Measurements from ENCODE around the gene GSTM5. TPM values are rescaled to one million over a fixed set of nuclear protein-coding genes. Genes with fewer than 3 reads are reported as not detected.
A peak's percentile ranks its signal among the peaks of the same experiment; 100 is the strongest.
"Not testable (repeated sequence)": the region's sequence is repeated elsewhere in the genome, so short reads cannot be mapped to it uniquely, and the experiment has no call there.

The GSTM5 gene
- total RNA-seq, 1 donor from 2014 or later, result not detected

DNA sequence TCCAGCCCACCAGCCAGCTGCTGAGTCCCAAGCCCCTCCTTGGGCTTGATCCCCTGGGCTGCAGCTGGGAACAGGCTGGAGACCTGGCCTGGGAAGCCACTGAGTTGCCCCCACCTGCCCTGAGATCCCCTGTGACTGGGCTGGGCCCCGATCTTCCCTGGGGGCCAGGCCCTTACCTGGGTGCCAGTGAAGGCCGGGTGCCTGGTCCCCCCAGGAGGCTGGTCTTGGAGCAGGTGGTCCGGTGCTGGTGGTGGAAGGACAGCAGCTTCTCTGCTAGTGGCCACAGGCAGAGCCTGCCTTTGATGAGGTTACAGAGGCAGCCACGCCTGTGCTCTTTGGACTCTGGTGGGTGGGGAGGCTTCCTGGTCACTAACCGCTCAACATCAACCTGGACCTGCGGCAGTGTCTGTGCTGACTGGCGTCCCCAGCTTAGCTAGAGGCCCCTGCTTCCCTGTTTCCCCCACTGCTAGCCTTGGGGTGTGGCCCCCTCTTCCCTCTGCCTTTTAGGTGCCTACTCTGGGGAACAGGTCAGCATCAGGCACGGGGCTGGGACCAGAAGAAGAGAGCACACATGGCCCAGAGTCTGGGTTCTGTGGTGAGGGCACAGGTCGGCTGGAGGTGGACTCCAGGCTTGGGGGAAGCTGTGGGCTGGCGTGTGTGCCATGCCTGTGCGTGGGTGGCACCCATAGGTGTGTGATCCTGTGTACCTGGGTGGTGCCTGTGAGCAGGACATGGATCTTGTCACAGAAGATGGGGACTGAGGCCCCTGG is 51.8 kb downstream of the GSTM5 start, which contains the start of gene EPS8L3:
Gene EPS8L3 (minus strand): TSS at position 278 of the 770 bp plus-strand sequence. CDS start 2,174 bp downstream, outside the sequence.
- TF ChIP-seq CTCF (IDR thresholded peaks at IDR 0.05; ENCODE audit: insufficient read depth, low read length, severe bottlenecking), result no peak
- DNase-seq (ENCODE audit: low read depth) (no peak), FAIRE-seq (no peak)
- Histone ChIP-seq H3K4me3 (ENCODE audit: low read depth, low read length) (no peak within 1 kb of the TSS), H3K27me3 (ENCODE audit: control insufficient read depth, insufficient read depth, low read length) (no peaks in the 10 kb centered on the region), H3K36me3 (ENCODE audit: control insufficient read depth, insufficient read depth, low read length) (no peaks in the 10 kb centered on the region)

DNA sequence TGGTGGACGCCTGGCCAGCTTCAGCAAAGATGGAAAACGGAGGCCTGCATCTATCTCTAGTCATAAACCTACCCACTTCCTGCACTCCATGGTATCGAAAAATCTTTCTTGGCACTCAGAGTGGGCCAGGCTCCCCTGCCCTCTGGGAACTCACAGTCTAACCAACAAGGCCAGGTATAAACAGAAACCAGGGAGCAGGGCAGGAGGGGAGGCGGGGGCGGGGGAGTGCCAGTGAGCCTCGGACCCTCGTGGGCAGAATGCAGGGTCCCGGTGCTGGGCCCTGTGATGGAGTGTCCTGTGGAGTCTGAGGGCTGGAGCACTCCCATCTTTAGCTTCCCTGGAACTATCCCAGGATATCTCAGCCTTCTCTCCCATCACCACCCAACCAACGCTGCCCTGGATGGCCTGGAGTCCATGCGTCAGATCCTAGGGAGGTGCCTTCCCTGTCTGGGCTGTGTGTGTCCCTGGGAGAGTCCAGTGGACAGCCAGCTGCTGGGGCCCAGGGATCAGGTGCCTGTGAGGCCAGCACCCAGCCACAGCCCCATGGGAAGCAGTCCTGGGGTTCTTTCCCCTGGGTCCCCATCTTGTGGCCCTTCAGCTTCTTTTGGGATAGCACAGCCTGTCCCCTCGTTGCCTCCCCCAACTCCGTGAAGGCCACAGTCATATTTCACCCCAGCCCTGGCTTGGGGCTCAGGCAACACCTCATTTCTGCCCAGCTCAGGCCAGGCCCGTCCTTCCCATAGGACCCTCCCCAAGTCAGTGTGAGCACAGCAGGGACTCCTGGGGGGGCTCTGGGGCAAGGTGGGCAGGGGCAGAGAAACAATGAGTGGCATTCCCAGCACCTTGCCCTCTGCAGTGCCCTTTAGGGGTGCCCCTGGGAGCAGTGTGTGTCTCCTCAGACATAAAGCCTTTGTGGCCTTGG is 52.8 kb downstream of the GSTM5 start:
- FAIRE-seq (no peak), DNase-seq (ENCODE audit: low read depth) (no peak)
- no peaks in the 10 kb centered on the region for H3K27me3 ChIP-seq (ENCODE audit: control insufficient read depth, insufficient read depth, low read length)
- H3K36me3 ChIP-seq (ENCODE audit: control insufficient read depth, insufficient read depth, low read length), result no peaks in the 10 kb centered on the region
- no peak overlapping the region for H3K4me3 ChIP-seq (ENCODE audit: low read depth, low read length)
- TF ChIP-seq CTCF (IDR thresholded peaks at IDR 0.05; ENCODE audit: insufficient read depth, low read length, severe bottlenecking), result no peak

- Histone ChIP-seq H3K27me3 (ENCODE audit: control insufficient read depth, insufficient read depth, low read length) (no peaks in the 10 kb centered on the region), H3K4me3 (ENCODE audit: low read depth, low read length) (no peak overlapping the region), H3K36me3 (ENCODE audit: control insufficient read depth, insufficient read depth, low read length) (no peaks in the 10 kb centered on the region)
- TF ChIP-seq CTCF (IDR thresholded peaks at IDR 0.05; ENCODE audit: insufficient read depth, low read length, severe bottlenecking), result no peak
- no peak for DNase-seq (ENCODE audit: low read depth)
- FAIRE-seq, result no peak
Measured at GRCh38 chr1:109765483-109765815, 53.4 kb downstream of the GSTM5 start.

DNA sequence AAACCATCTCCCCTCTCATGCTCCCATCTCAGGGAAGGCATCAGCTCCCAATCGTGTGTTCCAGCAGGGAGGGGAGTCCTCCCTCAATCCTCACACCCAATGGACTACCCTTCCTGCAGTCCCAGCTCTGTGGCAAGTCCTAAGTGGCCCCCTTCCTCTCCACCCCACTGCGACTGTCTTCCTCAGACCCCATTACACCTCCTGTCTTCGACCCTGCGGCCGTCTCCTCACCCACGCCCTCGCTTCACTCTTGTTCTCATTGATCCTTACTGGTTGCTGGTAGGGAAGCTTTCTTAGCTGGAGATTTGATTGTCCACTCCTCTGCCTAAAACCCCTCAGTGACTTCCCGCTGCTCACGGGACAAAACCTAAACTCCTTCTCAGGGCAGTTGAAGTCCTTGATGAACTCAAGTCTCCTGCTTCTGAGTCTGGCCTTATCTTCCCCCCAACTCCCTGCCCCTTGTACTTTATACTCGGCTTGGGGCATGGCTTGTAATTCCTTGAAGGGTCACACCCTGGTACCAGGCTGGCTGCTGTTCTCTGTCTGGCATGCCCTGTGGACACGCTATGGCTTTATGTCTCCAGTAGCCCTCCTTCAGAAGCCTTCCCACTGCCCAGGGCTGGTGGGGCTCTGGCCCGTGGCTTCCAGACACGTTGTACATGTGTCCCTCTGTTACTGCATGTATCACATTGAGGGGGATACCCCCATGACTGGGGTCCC is 54.0 kb downstream of the GSTM5 start:
- Histone ChIP-seq H3K27me3 (ENCODE audit: control insufficient read depth, insufficient read depth, low read length) (no peaks in the 10 kb centered on the region), H3K4me3 (ENCODE audit: low read depth, low read length) (no peak overlapping the region), H3K36me3 (ENCODE audit: control insufficient read depth, insufficient read depth, low read length) (no peaks in the 10 kb centered on the region)
- FAIRE-seq (peak; percentile 36), DNase-seq (ENCODE audit: low read depth) (no peak)
- no peak for TF ChIP-seq CTCF (IDR thresholded peaks at IDR 0.05; ENCODE audit: insufficient read depth, low read length, severe bottlenecking)

DNA sequence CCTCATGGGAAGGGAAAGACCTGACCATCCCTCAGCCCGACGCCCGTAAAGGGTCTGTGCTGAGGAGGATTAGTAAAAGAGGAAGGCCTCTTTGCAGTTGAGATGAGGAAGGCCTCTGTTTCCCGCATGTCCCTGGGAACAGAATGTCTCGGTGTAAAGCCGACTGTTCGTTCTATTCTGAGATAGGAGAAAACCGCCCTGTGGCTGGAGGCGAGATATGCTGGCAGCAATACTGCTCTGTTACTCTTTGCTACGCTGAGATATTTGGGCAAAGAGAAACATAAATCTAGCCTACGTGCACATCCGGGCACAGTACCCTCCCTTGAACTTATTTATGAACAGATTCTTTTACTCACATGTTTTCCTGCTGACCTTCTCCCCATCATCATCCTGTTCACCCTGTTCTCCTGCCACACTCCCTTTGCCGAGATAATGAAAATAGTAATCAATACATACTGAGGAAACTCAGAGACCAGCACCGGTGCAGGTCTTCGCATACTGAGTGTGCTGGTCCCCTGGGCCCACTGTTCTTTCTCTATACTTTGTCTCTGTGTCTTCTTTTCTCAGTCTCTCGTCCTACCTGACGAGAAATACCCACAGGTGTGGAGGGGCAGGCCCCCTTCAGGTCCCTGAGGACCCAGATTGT is 55.1 kb downstream of the GSTM5 start:
- not testable (repeated sequence) for H3K27me3 ChIP-seq (ENCODE audit: control insufficient read depth, insufficient read depth, low read length); H3K4me3 ChIP-seq (ENCODE audit: low read depth, low read length); FAIRE-seq; H3K36me3 ChIP-seq (ENCODE audit: control insufficient read depth, insufficient read depth, low read length); DNase-seq (ENCODE audit: low read depth)

Other genes with a start within 250 kb of the GSTM5 start
- gene SYPL2, start 245.7 kb upstream of the GSTM5 start, total RNA-seq, result not detected in 2 replicates
- gene ATXN7L2, start 228.3 kb upstream of the GSTM5 start, total RNA-seq, result 0.64 and 1.3 TPM in 2 replicates
- gene CYB561D1, start 218.2 kb upstream of the GSTM5 start, total RNA-seq, result 5.0 and 8.1 TPM in 2 replicates
- gene AMIGO1, start 202.5 kb upstream of the GSTM5 start, total RNA-seq, result 0.13 and 0.26 TPM in 2 replicates
- gene GPR61, start 172.4 kb upstream of the GSTM5 start, total RNA-seq, result not detected in 2 replicates
- gene GNAI3, start 163.6 kb upstream of the GSTM5 start, total RNA-seq, result 18.7 and 21.6 TPM in 2 replicates
- gene GNAT2, start 92.6 kb upstream of the GSTM5 start, total RNA-seq, result 0.26 TPM in 1 of 2 replicates, not detected in the other
- gene AMPD2, start 92.4 kb upstream of the GSTM5 start, total RNA-seq, result 14.8 and 21.9 TPM in 2 replicates
- gene GSTM4, start 56.2 kb upstream of the GSTM5 start, total RNA-seq, result 0.53 and 1.9 TPM in 2 replicates
- gene GSTM2, start 44.2 kb upstream of the GSTM5 start, total RNA-seq, result 0.26 TPM in 2 replicates
- gene GSTM1, start 24.4 kb upstream of the GSTM5 start, total RNA-seq, result 0.90 and 2.6 TPM in 2 replicates
- 4.7 TPM in 2 replicates for gene GSTM3, start 28.8 kb downstream of the GSTM5 start, total RNA-seq
- gene EPS8L3, start 51.7 kb downstream of the GSTM5 start, total RNA-seq, result not detected in 2 replicates
- gene CSF1, start 198.6 kb downstream of the GSTM5 start, total RNA-seq, result 1.1 and 1.3 TPM in 2 replicates

Data from bronchial epithelial cell (primary cell).